Middle frontal gyrus (tissue), 1 donor: ENCODE measurements around the gene STON2.
"Not testable (repeated sequence)": the region's sequence is repeated elsewhere in the genome, so short reads cannot be mapped to it uniquely, and the experiment has no call there.

Experiments
- DNase-seq: peaks from one replicate; pipeline ENCODE4 v3.0.0-alpha.2; 2015; ENCODE audit warnings: low spot score; ENCODE audit errors: extremely low spot score

The STON2 gene, protein sequence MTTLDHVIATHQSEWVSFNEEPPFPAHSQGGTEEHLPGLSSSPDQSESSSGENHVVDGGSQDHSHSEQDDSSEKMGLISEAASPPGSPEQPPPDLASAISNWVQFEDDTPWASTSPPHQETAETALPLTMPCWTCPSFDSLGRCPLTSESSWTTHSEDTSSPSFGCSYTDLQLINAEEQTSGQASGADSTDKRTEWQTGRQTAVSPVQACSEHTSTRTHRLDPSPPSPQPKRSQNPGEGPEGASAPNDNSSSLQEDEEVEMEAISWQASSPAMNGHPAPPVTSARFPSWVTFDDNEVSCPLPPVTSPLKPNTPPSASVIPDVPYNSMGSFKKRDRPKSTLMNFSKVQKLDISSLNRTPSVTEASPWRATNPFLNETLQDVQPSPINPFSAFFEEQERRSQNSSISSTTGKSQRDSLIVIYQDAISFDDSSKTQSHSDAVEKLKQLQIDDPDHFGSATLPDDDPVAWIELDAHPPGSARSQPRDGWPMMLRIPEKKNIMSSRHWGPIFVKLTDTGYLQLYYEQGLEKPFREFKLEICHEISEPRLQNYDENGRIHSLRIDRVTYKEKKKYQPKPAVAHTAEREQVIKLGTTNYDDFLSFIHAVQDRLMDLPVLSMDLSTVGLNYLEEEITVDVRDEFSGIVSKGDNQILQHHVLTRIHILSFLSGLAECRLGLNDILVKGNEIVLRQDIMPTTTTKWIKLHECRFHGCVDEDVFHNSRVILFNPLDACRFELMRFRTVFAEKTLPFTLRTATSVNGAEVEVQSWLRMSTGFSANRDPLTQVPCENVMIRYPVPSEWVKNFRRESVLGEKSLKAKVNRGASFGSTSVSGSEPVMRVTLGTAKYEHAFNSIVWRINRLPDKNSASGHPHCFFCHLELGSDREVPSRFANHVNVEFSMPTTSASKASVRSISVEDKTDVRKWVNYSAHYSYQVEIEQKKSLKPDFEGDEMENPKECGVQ

DNA sequence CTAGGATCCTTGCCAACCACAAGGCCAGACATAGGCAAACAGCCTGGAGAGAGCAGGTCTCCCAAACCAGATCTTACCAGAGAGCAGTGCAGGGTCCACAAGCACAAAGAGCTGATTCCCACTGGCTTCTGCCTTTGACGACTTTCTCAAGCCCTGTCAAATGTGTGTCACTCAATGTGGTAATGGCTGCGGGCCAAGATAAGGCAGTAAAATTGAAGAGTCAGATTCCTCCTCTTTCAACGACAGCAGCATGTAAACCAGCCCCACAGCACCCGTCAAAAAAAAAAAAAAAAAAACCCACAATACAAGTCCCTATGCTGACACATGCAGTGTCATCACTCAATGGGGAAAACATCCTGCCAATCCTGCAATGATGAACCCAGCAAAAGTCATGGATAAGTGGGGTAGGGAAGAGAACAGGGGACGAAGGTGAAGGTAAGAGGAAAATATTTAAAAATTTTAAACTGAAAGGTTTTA is at the start of gene STON2:
TSS of gene STON2 (minus strand) at position 123 of the 477 bp plus-strand sequence. CDS start 1,942 bp downstream, outside the sequence.
- no peak for DNase-seq

DNA sequence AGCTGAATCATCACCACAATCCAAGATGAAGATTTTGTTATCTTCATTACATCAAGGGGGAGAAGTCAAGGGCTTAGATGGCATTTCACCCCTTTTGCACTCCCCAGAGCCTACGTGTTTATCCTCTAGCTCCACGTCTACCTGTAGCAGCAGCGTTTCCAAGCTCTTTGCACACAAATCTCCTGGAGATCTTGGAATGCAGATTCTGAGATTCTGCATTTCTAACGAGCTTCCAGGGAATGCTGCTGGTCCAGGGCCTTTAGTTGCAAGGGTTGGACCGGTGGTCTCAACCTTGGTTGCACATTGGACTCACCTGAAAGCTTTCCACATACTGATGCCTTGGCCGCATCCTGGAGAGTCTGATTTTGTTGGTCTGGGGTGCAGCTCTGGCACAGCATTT is 49.5 kb upstream of the STON2 start:
- no peak for DNase-seq

DNA sequence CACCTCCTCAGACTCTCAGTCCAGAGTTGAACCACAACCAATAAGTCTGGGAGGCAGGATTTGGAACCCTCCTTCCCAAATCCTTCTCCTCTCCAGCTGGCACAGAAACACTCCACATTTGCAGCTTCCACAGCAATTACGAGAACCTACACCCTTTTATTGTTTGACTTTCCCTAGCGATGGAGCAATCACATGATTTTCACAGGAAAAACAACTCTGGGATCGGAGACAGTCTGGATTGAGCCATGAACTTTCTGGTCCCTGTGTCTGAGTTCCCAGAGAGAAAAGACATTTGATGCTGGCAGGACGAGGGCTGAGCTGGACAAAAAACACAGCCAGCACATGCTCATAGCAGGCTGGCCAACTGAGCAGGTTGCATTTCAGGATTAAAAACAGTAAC is 49.0 kb upstream of the STON2 start:
- no peak for DNase-seq

DNA sequence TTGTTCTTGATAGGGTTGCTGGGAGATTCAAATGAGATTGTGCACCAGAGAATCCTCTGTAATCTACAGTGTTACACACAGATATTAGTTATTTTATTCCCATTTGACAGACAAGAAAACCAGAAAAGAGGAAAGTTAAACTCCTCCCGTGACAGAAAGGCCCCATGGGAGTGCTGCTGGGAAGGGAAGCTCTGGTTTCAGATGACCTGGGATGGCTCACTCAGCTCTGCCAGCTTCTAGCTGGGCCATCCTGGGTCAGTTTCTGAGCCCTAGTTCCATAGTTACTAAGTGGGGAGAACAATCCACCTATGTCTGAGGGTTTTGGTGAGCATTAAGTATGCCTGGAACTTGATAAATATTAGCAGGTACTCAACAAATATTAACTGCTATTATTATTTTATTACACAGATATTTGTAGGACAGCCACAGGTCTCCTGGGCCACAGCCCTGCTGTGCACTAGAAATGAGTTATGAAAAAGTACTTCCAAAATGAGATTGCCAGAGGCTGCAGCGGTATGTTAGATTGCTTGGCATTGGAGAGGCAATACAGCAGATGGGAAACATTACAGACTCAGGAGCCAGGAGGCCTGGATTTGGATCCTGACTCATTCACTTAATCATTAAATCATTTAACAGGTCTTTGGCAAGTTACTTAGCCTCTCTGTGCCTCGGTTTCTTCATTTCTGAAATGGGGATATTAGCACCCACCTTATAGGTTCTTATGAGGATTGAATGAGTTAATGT is 47.1 kb upstream of the STON2 start:
- no peak for DNase-seq

DNA sequence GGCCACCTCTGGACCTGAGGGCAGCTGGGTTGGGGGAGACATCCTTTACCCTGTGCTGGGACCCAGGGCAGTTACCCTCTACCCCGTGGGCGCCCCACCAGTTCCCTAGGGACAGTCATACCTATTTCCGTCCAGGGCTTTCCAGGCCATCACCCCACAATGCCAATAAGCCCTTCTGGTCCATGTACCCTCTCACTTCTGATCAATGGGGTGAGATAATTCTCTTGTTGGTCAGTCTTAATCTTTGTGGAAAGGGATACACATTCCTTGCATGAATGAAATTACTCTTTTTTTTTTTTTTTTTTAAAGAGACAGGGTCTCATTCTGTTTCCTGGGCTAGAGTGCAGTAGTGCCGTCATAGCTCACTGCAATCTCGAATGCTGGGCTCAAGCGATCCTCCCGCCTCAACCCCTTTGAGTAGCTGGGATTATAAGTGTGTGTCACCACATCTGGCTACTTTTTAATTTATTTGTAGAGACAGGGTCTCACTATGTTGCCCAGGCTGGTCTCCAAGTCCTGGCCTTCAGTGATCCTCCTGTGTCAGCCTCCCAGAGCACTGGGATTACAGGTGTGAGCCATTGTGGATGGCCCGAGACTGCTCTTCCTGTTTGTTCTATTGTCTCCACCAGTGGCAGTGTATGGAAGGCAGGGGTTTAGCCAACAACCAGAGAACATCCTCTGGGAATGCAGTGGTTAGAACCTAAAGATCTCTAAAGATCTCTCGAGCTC is 46.3 kb upstream of the STON2 start:
- no peak for DNase-seq

DNA sequence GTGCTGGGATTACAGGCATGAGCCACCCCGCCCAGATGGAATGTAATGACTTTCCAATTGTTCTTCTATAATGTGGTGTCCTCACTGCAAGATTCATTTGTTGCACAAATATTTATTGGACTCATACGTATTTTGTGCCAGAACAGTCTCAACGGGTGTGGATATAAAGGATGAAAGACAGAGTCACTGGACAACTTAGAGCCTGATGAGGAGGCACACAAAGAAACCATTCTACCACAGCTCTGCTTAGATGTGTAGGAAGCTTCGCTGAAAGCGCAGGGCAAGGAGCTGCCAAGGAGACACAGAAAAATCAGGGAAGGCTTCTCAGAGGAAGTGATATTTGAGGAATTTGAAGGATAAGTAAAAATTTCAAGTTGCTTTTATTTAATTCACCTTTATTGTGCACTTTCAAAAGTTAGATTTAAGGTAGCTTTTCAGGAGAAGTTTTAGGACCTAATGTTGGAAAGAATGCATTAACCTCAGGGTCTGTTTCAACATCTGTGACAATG is 41.6 kb upstream of the STON2 start:
- no peak for DNase-seq

DNA sequence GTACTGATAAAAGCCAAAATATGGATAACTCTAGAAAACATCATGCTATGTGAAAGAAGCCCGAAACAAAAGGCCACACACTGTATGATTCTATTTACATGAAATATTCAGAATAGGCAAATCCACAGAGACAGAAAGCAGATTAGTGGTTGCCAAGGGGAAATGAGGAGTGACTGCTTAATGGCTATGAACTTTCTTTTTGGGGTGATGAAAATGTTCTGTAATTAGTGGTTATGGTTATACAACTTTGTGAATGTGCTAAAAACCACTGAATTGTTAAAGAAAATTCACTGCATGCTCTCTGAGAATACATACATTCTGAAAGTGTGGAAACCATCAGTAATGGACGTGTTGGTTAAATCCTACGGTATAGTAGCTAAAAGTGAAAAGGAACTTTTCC is 39.9 kb upstream of the STON2 start:
- no peak for DNase-seq

DNA sequence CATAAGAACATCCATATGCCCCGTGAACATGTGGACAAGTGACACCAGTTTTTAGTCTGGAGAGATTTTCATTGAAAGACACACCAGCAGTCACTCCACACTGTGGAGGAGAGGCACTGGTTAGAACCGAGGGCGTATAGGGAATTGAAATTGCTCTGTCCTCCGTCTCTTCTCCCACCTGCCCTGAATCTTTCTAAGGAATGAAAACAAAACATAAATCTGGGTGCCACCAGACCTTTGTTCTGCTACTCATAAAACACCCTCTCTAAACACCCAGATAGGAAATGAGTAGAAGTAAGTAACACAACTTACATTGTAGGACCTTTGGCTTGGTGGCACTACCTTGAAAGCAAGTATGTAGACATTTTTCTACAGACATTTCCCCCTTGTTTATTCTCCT is 37.1 kb upstream of the STON2 start:
- DNase-seq: no peak

DNA sequence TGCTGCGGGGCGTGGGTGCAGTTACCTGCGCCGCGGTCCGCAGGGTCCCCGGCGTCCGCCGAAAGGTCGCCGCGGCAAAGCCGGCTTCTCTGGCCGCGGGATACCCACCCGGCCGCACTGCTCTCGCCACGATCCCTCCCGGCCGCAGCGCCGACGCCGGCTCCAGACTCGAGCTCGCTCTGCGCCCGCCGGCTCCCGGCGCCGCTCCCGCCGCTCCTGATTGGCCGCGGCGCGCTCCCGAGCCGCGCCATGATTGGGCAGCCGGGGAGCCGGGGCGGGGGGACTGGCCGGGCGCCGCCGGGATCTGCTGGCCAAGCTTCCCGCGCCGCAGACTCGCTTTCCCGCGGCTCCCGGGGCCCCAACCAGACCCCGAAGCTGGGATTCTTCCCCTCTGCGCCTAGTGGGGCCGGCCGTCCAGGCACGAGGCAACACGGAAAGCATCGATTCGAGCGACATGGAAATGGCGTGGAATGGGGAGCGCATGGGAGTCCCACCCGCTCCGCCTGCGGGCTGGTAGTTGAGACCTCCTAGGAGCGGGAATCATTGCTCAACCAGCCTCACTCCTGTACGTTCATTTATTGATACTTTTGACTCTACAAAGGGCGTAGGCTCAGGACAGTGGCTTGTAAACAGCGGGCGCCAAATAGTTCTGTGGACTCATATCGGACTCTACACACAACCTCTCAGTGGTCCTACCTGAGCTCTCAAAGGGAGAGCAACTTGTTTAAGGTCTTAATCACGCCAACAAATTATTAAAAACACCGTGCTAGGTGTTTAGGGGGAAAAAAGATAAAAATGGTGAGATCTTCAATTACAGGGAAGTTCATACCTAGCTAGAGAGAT is 36.4 kb upstream of the STON2 start:
- DNase-seq: peak; percentile 44

DNA sequence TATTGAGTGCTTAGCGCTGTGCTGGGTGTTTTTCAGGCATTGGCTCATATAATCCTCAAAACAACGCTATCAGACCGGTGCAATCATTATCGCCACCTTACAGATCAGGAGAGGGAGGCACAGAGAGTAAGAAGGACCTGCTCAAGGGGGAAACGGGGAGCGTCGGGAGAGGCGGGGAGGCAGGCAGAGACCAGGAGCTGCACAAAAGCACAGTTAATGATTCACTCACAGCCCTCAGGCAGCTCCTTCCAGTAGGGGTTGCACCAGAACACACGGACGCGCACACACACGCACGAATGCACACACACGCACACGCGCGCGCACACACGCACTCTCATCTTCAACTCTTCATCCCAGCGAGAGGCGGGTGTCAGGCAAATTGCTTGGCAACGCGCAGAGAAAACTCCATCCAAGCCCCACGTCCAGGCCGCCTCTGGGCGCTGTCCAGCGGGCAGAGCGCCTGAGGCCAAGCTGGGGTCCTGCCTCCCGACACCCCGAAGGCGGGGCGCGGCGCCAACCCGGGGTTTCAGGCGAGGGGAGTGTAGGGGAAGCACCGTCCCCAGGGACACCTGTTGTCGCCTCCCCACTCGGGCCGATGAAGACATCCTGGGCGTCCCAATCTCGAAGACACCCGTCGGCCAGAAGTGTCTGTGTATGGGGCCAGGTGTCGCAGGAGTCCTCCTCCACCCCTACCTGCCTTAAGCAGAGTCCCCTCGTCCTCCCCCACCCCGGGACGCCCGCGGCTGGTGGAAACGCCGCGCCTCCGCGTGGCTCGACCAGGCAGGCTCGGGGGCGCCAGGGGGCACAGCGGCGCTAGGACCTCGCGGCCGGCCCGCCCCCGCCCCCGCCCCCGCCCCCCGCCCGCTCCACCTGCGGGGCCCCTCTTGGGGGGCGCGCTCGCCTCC is 35.5 kb upstream of the STON2 start:
- no peak for DNase-seq

DNA sequence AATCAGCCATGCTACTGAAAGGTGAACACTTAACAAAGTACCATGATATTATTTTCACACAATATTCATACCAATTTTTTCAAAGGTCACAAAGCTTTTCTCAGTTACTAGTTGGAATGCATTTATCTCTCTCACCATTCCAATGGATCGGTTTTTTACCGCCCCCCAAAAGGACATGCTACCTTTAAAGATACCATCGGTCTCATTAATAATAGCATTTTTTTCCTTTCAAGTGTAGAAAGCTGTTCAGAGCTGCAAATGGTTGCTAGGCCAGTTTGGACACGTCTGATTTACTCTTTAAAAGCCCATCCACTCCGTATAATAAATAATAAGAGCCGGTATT is 34.9 kb upstream of the STON2 start:
- DNase-seq: no peak

DNA sequence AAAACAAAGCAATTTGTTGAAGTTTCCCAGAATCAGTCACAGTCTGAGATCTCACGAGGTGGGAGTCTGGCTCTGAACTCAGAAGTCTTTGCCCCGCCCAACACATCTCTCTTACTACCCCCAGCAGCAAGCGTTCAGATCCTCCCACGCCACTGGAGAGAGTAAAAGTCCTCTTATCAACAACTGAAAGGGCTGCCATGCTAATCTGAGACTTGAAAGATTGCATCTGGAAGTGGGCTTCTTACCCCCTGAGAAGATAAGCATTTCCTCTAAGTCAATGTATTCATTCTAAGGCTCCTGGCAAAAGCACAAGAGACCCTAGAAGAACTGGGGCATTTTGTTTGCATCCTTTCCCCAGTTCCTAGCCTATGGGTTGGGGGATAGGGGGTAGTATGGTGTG is 34.1 kb upstream of the STON2 start:
- no peak for DNase-seq

DNA sequence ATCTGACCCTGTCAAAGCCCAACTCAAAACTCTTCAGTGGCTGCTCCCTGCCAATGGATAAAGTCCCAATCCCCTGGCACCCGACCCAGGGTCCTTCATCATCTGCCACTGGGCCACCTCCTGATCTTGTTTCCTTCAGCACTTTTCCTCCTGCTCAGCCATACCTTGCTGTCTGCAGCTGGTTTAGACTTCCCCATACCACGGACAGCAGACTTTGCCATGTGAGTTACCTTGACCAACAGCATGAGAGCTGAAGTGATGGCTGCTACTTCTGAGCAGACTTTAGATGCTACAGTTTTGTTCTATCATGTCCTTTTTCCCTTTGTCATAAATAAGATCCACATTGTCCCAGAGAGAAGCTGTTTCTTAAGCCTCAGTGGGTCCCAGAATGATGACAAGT is 33.3 kb upstream of the STON2 start:
- no peak for DNase-seq

DNA sequence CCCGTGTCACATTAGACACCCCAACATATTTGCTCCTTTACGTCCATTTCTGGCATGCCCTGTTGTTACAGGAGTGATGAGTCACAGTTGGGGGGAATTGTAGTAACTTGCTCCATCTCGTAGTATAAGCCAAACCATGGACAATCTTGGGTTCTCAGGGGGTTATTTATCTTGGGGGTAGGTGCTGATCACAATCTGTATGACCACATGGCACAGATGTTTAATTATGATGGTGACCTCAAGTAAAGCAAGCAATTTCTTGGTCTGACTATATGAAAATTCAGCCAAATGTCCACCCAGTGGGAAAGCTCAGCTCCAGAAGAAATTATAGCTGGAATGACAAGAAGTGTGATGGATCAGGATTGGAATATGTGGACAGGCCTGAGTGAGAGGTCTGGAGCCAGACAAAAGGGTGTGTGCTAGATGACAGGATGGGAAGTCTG is 32.1 kb upstream of the STON2 start:
- DNase-seq: no peak

DNA sequence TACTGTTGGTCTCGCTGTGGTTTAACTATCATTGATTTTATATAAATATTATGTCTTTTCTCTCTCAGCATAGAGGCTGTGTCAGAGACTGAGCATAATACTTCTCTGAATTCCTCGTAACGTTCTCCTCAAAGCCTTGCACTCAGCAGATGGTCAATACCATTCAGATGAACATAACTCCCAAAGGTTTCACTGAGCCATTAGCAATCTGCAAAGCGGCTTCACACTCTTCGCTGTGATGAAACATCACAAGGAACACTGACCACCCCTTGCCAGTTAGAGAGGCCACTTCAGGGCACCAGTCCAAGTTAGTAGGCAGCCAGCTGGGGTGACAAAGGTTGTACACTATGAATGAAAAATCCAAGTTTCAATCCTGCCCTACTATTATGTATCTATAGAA is 30.1 kb upstream of the STON2 start:
- DNase-seq: no peak

DNA sequence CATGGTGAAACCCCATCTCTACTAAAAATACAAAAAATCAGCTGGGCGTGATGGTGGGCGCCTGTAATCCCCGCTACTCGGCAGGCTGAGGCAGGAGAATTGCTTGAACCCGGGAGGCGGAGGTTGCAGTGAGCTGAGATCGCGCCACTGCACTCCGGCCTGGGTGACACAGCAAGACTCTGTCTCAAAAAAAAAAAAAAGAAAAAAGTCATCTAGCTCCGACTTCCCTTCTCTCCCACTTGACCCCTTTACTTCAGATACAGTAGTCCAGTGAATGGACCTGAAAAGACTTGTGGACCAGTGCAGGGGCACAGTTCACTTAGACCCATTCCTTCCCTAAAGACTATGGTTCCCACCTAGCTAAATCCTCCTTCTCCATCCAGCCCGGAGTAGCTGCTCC is 29.6 kb upstream of the STON2 start:
- not testable (repeated sequence) for DNase-seq

DNA sequence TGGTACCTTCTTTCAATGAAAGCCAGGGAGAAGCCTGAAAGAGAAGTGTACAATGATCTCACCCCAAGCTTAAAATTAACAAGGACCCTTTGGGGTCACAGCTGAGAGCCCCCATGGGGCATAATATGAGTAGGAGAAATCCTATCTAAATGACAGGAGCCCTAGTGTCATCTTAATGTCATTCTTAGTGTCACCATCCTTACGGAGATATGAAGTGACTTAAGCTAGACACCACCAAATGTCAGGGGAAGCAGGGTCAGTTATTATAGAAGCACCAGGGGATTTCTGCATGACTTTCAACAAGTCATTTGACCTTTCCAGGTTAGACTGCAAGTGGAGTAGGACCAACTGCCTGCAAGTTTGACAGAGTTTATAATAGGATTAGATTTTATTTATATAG is 28.9 kb upstream of the STON2 start:
- DNase-seq: no peak

DNA sequence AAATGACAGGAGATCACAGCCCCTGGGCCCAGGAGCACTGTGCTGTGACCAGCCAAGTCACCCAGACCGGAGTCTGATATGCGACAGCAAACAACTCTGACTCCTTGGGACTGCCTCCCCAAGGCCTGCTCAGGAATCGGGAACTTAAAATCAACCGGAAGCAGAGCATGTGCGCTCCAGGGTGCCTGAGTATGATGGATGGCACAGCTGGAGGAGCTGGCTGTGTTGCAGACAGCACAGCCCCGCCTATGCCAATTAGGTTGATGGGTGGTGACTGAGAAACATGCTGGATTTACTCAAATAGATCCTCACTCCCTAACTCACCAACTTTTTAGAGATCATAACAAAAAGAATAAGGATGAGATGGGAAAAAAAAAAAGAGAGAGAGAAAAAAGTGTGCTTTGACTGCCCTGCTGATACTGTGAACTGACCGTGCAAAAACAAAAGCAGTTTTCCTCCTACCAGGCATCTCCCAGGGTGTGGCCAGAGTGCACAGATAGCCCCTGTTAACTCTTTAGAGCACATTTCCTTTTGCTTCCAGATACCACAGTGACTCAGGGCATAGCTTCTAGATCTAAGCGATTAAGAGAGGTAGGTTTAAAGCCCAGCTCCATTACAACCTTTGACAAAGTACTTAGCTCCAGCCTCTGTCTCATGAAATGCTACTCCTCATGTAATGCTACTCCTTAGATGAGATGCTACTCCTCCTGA is 27.4 kb upstream of the STON2 start:
- DNase-seq: no peak
